SK-N-SH treated with all-trans-retinoic acid at 6 μM for 48 hours (cell line): ENCODE results near the gene ZCCHC24.

Experiments used
- ATAC-seq: fragments of 200-7000 bp; cut with Tn5 transposase; 3 replicates; pipeline ENCODE4 v1.9.1; 2020; ENCODE audit warnings: mild to moderate bottlenecking, moderate library complexity
- ARNTL ChIP-seq: fragments of 450-650 bp; formaldehyde crosslinking; IDR thresholded peaks from 2 replicates; pipeline ENCODE4 v1.5.0; 2020; ENCODE audit warnings: low read depth, mild to moderate bottlenecking, moderate library complexity, borderline replicate concordance
- CREB5 ChIP-seq: fragments of 250-450 bp; sonication (Bioruptor Pico); IDR thresholded peaks from 2 replicates; pipeline ENCODE4 v1.5.1; 2020; ENCODE audit warnings: low read depth, mild to moderate bottlenecking, moderate library complexity
- CSDC2 ChIP-seq: fragments of 250-450 bp; sonication (Bioruptor Pico); IDR thresholded peaks from 2 replicates; pipeline ENCODE4 v1.5.0; 2020; ENCODE audit warnings: mild to moderate bottlenecking, moderate library complexity
- CSRNP3 ChIP-seq: fragments of 250-450 bp; sonication (Bioruptor Pico); IDR thresholded peaks from 2 replicates; pipeline ENCODE4 v1.5.1; 2021; ENCODE audit warnings: mild to moderate bottlenecking, moderate library complexity
- ESRRG ChIP-seq: fragments of 250-450 bp; sonication (Bioruptor Pico); IDR thresholded peaks from 2 replicates; pipeline ENCODE4 v1.6.1; 2021; ENCODE audit warnings: mild to moderate bottlenecking
- ISL1 ChIP-seq: fragments of 250-450 bp; sonication (Bioruptor Pico); IDR thresholded peaks from 2 replicates; pipeline ENCODE4 v2.1.2; 2022; ENCODE audit warnings: mild to moderate bottlenecking, moderate library complexity
- OSR1 ChIP-seq: fragments of 250-450 bp; sonication (Bioruptor Pico); IDR thresholded peaks from 2 replicates; pipeline ENCODE4 v1.8.0; 2022; ENCODE audit warnings: moderate library complexity, mild to moderate bottlenecking, inconsistent platforms
- PATZ1 ChIP-seq: fragments of 250-450 bp; sonication (Bioruptor Pico); IDR thresholded peaks from 2 replicates; pipeline ENCODE4 v1.8.0; 2020; ENCODE audit warnings: mild to moderate bottlenecking, moderate library complexity, borderline replicate concordance
- POU6F1 ChIP-seq: fragments of 250-450 bp; sonication (Bioruptor Pico); IDR thresholded peaks from 2 replicates; pipeline ENCODE4 v1.8.0; 2021; ENCODE audit warnings: low read depth, mild to moderate bottlenecking, moderate library complexity, borderline replicate concordance
- PPARA ChIP-seq: fragments of 250-450 bp; sonication (Bioruptor Pico); IDR thresholded peaks from 2 replicates; pipeline ENCODE4 v1.5.0; 2020; ENCODE audit warnings: mild to moderate bottlenecking, borderline replicate concordance
- RARB ChIP-seq: fragments of 250-450 bp; sonication (Bioruptor Pico); IDR thresholded peaks from 2 replicates; pipeline ENCODE4 v1.8.0; 2021; ENCODE audit warnings: mild to moderate bottlenecking, moderate library complexity
- SNAI2 ChIP-seq: fragments of 250-450 bp; sonication (Bioruptor Pico); IDR thresholded peaks from 2 replicates; pipeline ENCODE4 v1.5.0; 2020; ENCODE audit warnings: mild to moderate bottlenecking, moderate library complexity
- TCF4 ChIP-seq: fragments of 250-450 bp; sonication (Bioruptor Pico); IDR thresholded peaks from 2 replicates; pipeline ENCODE4 v1.8.0; 2021; ENCODE audit warnings: mild to moderate bottlenecking, moderate library complexity, borderline replicate concordance
- TOX ChIP-seq: fragments of 250-450 bp; sonication (Bioruptor Pico); IDR thresholded peaks from 2 replicates; pipeline ENCODE4 v1.8.0; 2021; ENCODE audit warnings: mild to moderate bottlenecking, moderate library complexity, borderline replicate concordance
- TSHZ2 ChIP-seq: fragments of 250-450 bp; sonication (Bioruptor Pico); IDR thresholded peaks from 2 replicates; pipeline ENCODE4 v1.5.0; 2020; ENCODE audit warnings: mild to moderate bottlenecking, moderate library complexity
- ZC3H10 ChIP-seq: fragments of 250-450 bp; sonication (Bioruptor Pico); IDR thresholded peaks from 2 replicates; pipeline ENCODE4 v1.5.1; 2021; ENCODE audit warnings: mild to moderate bottlenecking, moderate library complexity
- ZFP3 ChIP-seq: fragments of 250-450 bp; sonication (Bioruptor Pico); IDR thresholded peaks from 2 replicates; pipeline ENCODE4 v1.5.0; 2020; ENCODE audit warnings: mild to moderate bottlenecking, moderate library complexity
- ZFP30 ChIP-seq: fragments of 450-650 bp; formaldehyde crosslinking; IDR thresholded peaks from 2 replicates; pipeline ENCODE4 v1.5.0; 2022; ENCODE audit warnings: mild to moderate bottlenecking, moderate library complexity
- ZNF565 ChIP-seq: fragments of 450-650 bp; formaldehyde crosslinking; conservative IDR thresholded peaks from 2 replicates; pipeline ENCODE4 v1.5.0; 2020; ENCODE audit warnings: low read depth, mild to moderate bottlenecking, moderate library complexity
- ZNF70 ChIP-seq: fragments of 450-650 bp; formaldehyde crosslinking; IDR thresholded peaks from 2 replicates; pipeline ENCODE4 v1.5.0; 2020; ENCODE audit warnings: mild to moderate bottlenecking, moderate library complexity
- ZNF8 ChIP-seq: fragments of 450-650 bp; formaldehyde crosslinking; IDR thresholded peaks from 2 replicates; pipeline ENCODE4 v1.5.0; 2020; ENCODE audit warnings: mild to moderate bottlenecking, moderate library complexity

ZCCHC24 gene

GRCh38 chr10:79442171-79443040, 3.0 kb downstream of the ZCCHC24 start:
- no peak for ATAC-seq
- TF ChIP-seq TOX (CRISPR knock-in tag), result no peak
- TF ChIP-seq ZFP3 (CRISPR knock-in tag), result no peak
- TF ChIP-seq ZFP30 (CRISPR knock-in tag), result no peak
- no peak for TF ChIP-seq SNAI2 (CRISPR knock-in tag)
- no peak for TF ChIP-seq RARB
- TF ChIP-seq CSDC2, result no peak
- no peak for TF ChIP-seq ZNF8 (CRISPR knock-in tag)
- TF ChIP-seq ZNF565, result no peak
- no peak for TF ChIP-seq PATZ1 (CRISPR knock-in tag)
- TF ChIP-seq ZNF70, result no peak
- TF ChIP-seq POU6F1 (CRISPR knock-in tag), result no peak
- no peak for TF ChIP-seq PPARA (CRISPR knock-in tag)
- no peak for TF ChIP-seq ARNTL (CRISPR knock-in tag)
- TF ChIP-seq TSHZ2 (CRISPR knock-in tag), result no peak
- no peak for TF ChIP-seq CSRNP3
- no peak for TF ChIP-seq ISL1
- TF ChIP-seq ZC3H10 (CRISPR knock-in tag), result no peak

- no peak for ATAC-seq
- TF ChIP-seq ZNF565, result no peak
- no peak for TF ChIP-seq CSRNP3
- no peak for TF ChIP-seq TOX (CRISPR knock-in tag)
- TF ChIP-seq TCF4 (CRISPR knock-in tag), result no peak
- no peak for TF ChIP-seq ESRRG (CRISPR knock-in tag)
- TF ChIP-seq POU6F1 (CRISPR knock-in tag), result no peak
- TF ChIP-seq OSR1 (CRISPR knock-in tag), result no peak
- no peak for TF ChIP-seq CSDC2
- TF ChIP-seq ISL1, result no peak
- TF ChIP-seq PATZ1 (CRISPR knock-in tag), result no peak
- no peak for TF ChIP-seq CREB5
Observed at GRCh38 chr10:79441433-79441832, 4.0 kb downstream of the ZCCHC24 start.
